ENCODE data around the gene LHX4.
A peak's percentile ranks its signal among the peaks of the same experiment; 100 is the strongest.

The LHX4 gene

DNA sequence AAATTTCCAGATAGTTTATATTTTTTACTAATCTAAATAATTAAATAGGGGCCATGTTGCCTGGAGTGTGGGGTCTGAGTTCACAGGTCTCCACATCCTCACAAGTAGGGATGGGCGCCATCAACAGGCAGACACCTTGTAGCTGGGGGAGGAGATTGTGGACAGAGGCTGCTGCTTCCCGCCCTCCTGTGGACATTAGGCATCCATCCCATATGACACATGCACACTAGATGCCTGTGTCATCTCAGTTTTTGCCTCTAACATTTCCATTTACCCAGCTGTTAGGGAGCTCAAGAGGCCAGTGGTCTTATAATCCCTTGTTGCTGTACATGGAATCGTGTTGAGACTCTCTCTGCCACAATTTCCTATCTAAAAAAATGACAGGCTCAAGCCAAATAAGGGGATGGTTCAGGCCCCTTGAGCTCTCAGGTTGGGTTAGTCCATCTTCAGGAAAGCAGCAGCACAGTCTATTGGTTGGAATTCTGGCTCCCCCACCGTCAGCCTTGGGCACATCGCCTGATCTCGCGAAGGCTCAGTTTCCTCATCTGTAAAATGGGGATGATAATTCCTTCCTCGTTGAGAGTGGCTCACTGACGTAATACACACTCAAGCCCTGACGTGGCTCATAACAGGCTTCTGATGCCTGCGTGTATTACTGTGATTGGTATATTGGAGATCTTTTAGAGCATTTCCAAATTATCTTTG lies 13.6 kb downstream of the LHX4 start:
- no peak for DNase-seq (ENCODE audit: low read depth in 2 of 2)

GRCh38 chr1:180244840-180245239 lies 14.8 kb downstream of the LHX4 start:
- DNase-seq (ENCODE audit: low read depth in 2 of 2) = no peak

GRCh38 chr1:180246579-180246978 lies 16.5 kb downstream of the LHX4 start:
- no peak for DNase-seq (ENCODE audit: low read depth in 2 of 2)

DNA sequence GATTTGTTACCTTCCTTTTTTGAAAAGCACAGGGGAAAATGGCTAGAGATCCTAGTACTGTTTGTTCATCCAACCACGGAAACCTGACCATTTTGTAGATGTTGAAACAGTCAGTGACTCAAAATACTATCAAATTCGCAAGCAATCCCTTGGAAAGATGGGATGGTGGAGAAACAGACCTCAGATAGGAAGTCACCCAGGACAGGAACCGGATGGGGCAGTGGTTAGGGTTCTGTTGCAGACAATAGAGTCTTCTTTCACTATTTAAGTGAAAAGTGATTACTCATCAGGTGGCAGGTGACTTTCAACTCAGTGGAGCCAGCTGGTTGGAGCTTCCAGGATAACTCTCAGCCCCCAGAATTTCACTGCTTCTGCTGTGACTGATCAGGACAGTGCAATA lies 17.0 kb downstream of the LHX4 start:
- no peak for DNase-seq (ENCODE audit: low read depth in 2 of 2)

DNA sequence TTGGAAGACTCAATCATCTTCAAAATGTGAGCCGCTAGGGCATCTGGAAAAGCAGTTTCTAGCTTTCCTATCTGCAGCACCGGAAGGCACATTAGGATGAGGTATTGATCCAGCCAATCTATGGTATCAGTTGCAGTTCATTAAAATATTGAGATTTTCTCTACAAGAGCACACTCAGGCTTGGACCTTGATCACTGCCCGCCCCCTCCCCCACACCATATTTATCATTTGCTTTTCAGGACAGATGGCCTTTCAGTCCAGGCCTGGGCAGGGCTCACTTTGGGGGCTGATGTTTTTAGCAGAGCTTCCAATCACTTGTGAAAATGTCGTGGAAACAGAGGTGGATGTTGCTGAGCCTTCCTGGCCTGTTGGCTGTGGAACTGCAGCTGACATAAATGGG lies 17.5 kb downstream of the LHX4 start:
- no peak for DNase-seq (ENCODE audit: low read depth in 2 of 2)

DNA sequence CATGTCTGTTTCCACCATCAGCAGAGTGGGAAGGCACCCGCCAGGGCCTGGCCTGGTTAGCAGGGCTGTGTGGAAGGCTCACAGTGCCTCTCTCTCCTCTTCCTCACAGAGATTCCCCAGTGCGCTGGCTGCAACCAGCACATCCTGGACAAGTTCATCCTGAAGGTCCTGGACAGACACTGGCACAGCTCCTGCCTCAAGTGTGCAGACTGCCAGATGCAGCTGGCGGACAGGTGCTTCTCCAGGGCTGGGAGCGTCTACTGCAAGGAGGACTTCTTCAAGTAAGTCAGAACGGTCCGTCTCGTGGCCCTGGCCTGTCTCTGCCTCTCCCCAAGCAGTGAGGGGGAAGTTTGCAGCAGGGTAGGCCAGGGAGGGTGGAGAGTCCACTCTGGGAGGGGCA lies 18.1 kb downstream of the LHX4 start:
- no peak for DNase-seq (ENCODE audit: low read depth in 2 of 2)

GRCh38 chr1:180248731-180249681 lies 18.9 kb downstream of the LHX4 start:
- DNase-seq (ENCODE audit: low read depth in 2 of 2) = no peak

- no peak for DNase-seq (ENCODE audit: low read depth in 2 of 2)
These were observed 19.8 kb downstream of the LHX4 start for GRCh38 chr1:180249725-180250498.

GRCh38 chr1:180250499-180250770 lies 20.4 kb downstream of the LHX4 start:
- no peak for DNase-seq (ENCODE audit: low read depth in 2 of 2)

GRCh38 chr1:180250883-180251509 lies 20.9 kb downstream of the LHX4 start:
- DNase-seq (ENCODE audit: low read depth in 2 of 2) = no peak

DNA sequence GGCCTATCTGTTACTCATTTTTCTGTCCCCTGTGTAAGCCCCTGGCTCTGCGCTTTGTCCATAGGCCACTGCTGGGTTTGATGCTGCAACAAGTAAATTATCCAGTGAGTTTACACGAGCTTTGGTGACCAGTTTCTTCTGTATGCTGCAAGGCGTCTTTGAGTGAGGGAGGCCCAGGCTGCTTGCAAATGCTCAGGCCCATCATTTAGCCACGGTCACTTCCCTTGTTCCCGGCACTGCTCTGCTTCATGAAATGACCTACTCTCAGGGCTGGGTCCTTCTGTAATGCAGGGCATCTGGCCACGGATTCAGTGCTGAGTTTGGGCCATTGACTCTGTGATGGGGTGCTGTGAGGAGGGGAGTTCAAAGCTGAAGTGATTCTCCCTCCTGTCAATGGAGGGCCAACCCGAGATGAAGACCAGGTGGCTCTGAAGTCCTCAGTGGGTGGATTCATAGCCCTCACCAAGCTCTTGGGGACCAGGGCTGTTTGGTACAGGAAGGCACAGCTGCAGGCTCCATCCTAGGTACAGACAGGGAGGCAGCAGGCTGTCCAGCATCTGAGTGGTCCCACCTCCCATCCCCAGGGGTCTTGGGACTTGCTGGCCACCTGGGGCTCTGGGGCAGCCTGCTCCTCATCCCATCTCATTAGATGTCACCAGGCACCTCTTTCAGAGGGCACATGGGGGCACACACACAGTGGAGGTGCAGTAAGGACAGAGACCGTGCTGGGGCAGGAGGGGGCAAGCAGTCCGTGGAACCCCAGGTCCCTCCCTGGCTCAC lies 21.7 kb downstream of the LHX4 start:
- no peak for DNase-seq (ENCODE audit: low read depth in 2 of 2)

GRCh38 chr1:180252638-180253536 lies 22.8 kb downstream of the LHX4 start:
- DNase-seq (ENCODE audit: low read depth in 2 of 2) = peak; percentile 47 to 60

GRCh38 chr1:180253585-180254495 lies 23.8 kb downstream of the LHX4 start:
- DNase-seq (ENCODE audit: low read depth in 2 of 2) = no peak

DNA sequence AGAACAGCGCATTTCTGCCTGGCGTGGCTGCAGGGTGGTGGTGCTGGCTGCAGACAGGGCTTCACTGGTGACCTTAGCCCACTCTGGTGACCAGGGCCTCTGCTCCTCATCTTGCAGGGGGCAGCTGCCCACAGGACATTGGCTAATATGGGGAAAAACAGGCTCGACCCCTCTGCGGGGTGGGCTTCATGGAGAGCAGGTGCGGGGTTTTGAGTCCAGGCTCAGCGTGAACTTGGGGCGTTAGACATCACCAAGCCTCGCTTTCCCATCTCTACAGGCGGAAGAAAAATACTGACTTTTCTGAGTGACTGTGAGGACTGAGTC lies 24.4 kb downstream of the LHX4 start:
- no peak for DNase-seq (ENCODE audit: low read depth in 2 of 2)

- no peak for DNase-seq (ENCODE audit: low read depth in 2 of 2)
These were observed 24.8 kb downstream of the LHX4 start for GRCh38 chr1:180254854-180255253.

GRCh38 chr1:180255536-180256340 lies 25.7 kb downstream of the LHX4 start:
- no peak for DNase-seq (ENCODE audit: low read depth in 2 of 2)

DNA sequence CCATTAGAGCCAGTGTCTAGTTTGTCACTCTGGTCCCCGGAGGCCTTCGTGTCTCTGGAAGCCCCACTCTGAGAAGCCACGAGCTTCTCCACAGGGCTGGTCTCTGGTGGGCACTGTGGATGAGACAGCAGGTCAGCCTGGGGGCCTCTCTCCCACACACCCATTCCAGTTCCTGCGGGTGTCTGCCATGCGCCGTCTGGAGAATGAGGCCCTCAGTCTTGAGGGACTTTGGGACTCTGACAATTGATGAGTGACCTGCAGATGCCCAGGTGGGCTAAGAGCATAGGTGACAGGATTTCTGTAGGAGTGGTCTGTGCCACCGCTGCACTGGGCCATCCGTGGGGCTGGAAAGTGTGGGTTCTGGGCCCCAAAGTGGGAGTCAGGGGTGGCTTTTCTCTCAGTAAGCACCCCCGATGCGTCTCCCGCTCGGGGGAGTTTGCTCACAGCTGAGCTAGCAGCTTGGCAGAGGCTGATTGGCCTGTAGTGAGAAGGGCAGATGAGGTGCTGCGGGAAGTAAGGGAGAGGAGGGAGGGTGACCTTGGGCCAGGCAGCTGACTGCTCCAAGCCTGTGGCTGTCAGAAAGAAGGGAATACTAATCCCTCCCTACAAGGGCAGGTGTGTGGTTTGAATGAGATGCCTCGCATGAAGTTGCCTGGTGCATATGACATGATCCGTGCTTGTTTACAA lies 26.4 kb downstream of the LHX4 start:
- DNase-seq (ENCODE audit: low read depth in 2 of 2) = no peak

- no peak for DNase-seq (ENCODE audit: low read depth in 2 of 2)
These were observed 26.9 kb downstream of the LHX4 start for GRCh38 chr1:180257028-180257386.

Measured in stimulated activated CD4-positive, alpha-beta T cell treated with anti-CD3 and anti-CD28 coated beads, Interleukin-1b, Interleukin-23, amount 100 ng/mL, for 4 hours (primary cell).